GM21526 (cell line): ENCODE results near the gene KIF3A.

ENCODE experiments used
- ATAC-seq: cut with Tn5 transposase; IDR thresholded peaks from one replicate; pipeline ENCODE4 v1.9.1; 2021; ENCODE audit warnings: moderate library complexity; ENCODE audit not compliant: unreplicated experiment, low FRiP score

The KIF3A gene

DNA sequence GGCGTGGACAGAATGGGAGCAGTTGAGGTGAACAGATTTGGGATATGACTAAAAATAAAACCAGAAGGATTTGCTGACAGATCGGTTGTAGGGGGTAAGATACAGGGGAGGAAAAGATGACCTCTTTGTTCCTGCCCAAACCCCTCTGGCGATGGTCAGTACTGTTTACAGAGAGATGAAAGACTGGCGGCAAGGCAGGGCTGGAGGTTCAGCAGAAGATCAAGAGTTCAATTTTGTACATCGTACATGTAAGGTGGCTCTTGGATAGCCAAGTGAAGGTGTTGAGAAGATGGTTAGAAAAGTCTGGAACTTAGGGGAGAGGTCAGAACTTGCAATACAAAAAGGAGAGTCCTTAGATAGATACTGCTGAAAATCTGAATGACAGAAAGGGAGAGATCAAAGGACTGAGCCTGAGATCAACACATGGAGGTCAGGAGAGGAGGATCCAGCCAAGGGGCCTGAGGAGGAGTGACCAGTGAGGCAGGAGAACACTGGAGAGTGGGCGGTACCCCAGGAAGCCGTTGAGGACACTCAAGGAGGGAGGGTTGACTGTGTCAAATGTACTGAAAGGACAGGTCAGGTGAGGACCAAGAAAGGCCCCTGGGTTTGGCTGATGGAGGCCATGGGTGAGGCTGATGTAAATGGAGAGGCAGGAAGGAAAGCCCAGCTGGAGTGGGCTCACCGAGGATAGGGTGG is 56.4 kb downstream of the KIF3A start:
- no peak for ATAC-seq

DNA sequence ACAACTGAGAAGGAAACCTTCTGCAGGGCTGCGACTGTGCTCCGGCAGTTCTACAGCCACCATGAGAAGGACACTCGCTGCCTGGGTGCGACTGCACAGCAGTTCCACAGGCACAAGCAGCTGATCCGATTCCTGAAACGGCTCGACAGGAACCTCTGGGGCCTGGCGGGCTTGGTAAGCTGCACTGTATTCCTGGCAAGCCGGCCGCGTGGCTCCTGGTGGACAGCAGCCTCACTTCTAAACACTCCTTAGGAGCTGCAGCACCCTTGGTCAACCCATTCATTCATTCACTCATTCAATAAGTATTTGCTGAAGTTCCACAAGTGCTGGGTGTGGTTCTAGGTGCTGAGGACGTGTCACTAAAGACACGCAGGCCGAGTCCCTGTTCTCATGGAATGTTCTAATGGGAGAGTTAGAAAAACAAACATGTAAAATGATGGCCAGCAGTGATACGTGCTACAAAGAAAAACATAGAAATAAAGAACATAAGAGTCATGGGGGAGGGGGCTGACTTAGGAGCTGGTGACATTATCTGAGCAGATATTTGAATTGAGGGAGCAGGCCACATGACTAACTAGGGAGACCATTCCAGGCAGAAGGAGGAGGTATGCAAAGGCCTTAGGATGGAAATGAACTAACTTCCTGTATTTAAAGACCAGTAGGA is 57.5 kb downstream of the KIF3A start:
- ATAC-seq = no peak

DNA sequence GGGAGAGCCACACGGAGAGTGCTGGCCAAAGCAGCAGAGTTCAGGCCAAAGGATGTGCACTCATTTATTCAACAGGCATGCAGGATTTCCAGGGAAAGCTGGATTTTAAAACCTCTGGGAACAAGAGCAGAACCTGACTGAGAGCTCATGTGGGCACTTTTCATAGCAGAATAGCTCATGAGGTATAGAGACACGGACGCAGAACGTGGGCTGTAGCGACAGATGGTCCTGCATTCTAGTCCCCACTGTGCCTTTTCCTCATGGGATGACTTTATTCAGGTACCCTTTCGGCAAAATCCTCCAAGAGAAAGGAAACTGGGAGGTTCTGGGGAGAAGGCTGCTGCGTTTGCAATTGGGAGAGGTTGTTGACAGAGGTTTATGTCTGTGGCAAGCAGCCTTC is 58.2 kb downstream of the KIF3A start:
- ATAC-seq = no peak

DNA sequence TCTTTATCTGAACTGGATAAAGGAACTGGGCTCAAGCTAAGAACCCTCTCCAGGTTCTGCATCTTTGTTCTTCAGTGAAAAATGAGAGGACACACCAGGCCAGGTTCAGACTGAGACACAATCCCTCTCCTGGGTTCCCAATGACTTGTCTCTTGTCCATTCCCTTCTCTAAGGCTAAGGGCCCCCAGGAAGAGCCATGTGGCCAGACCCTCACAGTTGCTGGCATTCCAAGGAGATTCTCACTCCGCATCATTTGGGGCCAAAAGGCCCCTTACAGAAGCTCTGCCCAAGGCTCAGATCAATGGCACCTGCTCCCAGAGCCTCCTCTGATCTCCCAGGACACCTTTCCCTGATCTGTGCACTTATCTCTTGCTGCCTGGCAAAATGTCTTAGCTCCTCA is 58.6 kb downstream of the KIF3A start:
- no peak for ATAC-seq

DNA sequence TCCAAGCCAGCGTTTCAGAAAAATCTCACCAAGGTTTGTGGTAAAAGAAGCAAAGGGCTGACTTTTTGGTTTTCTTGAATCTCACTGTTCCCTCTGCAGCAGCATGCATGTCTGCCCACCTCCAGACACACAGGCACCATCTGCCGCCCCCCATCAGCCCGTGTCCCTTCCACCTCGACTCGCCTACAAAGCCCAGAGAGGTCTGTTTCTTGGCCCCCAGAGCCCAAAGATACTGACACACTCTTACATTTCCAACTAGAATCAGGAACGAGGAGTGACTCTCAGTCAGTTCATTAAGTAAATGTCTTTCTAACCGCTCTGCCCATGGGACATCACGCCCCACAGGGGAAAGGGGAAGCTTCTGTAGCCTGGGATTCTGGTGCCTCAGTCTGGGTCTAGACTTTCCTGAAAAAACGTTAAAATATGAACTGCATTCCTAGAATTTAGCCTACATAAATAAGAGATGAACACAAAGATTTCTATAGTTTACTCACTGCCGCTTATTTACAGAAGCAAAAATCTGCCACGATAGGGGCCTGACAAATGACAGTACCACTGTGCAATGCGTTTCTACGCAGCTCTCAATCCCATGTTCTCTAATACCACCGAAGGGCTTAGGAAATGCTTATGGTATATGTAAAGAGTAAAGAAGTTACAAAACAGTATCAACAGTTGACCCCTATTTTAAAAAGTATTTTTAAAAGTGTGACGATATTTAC is 59.5 kb downstream of the KIF3A start:
- no peak for ATAC-seq

DNA sequence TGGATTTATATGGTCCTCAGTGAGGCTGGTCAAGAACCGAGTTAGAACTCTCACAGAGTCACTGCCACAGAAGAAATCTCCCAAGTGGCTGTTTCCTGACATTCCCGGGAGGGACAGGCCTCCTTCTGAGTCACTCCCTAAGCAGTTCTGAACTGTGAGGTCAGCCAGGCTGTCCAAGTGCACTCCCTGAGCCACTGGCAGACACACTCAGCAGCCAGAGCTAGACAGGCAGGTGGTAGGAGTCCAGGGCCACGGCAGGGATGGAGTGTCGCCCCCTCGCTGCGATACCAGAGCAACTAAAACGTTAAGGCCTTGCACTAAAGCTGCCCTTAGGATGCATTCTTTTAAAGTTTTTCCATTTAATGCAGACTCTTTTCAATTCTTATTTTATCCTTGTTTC is 60.2 kb downstream of the KIF3A start:
- ATAC-seq = no peak

DNA sequence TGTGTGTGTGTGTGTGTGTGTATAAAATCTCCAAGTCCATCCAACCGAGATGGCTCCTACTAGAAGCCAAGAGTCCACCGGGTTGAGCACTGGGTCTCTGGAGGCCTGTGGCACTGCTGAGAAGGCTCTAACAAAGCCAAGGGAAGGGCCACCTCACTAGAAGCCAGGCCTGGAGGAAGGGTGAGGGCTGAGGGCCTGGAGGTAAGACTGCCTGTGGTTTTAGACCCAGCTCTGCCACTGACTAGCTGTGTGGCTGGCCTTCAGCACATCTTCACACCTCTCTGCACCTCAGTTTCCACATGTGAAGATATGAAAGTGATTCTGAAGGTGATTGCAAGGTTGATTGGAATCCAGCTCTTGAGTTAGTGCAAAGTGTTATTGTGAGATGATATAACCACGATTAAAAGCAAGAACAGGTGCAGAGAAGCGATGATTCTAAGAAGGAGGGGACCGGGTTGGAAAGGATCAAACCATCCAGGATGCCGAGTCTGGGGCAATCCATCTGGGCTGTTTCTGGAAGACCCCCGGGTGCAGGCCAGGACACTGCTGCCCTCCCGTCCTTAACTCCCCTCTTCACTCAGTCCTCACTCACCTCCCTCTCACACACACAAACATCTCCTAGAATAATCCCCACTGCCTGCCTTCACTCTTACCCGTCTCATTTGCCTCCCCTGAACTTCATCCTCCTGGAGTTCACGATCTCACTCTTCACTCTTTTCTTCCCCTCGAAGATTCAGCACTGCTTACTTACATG is 61.2 kb downstream of the KIF3A start:
- no peak for ATAC-seq

DNA sequence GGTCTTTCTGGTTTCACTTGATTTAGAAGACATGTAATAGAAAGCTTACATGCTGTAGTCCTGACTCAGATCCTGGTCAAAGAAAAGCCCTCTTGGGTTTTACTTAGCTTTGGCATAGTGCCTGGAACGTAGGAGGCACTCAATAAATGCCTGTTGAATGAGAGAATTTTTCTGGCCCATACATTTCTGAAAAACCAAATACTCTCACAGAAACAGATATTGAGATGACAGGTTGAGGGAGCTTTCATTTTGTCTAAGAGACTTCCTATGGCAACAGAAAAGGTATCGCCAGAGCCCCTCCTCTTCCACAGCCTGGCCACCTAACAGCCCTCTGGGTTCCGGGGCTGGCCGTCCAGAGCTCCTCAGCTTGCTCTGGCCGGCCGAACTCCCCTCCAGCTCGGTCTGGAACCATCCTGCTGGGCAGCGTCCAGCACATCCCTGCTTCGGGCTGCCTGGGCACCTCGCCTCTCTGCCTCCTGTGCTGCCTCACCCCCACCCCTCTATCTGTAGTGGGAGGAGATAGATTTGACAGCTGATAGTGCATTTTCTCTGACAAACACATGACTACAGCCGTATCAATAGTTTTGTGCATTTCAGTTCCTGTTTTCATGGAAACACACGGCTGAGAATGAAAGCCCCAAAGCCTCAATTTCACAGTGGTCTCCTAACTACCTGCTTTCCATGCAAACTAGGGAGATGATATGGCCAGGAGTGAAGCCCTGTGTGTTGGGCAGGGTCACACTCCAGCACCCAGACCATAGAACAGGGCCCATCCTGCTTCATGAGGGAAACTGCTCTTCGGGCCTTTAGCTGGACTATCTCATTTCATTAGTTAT is 62.5 kb downstream of the KIF3A start:
- peak; percentile 85 for ATAC-seq

DNA sequence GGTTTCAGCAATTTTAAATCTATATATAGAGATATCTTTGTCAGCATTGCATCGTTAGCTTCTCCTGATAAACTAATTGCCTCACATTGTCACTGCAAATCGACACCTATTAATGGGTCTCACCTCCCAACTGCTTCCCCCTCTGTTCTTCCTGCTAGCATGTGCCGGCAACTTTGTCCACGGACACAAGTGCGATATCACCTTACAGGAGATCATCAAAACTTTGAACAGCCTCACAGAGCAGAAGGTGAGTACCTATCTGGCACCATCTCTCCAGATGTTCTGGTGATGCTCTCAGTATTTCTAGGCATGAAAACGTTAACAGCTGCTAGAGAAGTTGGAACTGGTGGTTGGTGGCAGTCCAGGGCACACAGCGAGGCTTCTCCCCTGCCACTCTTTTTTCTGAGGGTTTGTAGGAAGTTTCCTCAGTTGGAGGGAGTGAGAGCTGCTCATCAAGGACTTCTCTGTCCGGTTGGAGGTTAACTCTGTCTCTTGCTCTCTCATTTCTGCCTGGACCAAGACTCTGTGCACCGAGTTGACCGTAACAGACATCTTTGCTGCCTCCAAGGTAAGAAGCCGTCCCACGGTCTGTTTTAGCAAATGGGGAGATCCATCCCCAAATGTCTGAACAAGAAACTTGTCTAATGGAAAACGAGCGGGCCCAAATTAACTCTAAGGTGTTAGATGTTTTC is 63.3 kb downstream of the KIF3A start, which contains the start of gene IL4:
TSS of gene IL4 (plus strand) at position 51 of the 692 bp plus-strand sequence. CDS start at position 113, 62 bp downstream.
- no peak for ATAC-seq

DNA sequence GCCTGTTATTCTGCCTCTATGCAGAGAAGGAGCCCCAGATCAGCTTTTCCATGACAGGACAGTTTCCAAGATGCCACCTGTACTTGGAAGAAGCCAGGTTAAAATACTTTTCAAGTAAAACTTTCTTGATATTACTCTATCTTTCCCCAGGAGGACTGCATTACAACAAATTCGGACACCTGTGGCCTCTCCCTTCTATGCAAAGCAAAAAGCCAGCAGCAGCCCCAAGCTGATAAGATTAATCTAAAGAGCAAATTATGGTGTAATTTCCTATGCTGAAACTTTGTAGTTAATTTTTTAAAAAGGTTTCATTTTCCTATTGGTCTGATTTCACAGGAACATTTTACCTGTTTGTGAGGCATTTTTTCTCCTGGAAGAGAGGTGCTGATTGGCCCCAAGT is 63.9 kb downstream of the KIF3A start:
- ATAC-seq = no peak

DNA sequence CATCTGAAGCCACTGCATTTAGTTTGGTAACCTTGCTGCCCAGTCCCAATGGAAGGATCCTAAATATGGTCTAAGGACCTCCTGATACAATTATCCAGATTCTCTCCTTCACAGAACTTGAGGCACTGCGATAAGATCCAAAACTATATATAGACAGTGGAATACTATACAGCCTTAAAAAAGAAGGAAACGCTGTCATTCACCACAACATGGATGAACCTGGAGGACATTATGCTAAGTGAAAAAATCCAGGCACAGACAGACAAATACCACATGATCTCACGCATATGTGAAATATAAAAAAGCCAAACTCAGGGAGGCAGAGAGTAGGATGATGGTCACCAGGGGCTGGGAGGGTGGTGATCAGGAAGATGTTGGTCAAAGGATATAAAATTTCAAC is 66.3 kb downstream of the KIF3A start:
- ATAC-seq = no peak

DNA sequence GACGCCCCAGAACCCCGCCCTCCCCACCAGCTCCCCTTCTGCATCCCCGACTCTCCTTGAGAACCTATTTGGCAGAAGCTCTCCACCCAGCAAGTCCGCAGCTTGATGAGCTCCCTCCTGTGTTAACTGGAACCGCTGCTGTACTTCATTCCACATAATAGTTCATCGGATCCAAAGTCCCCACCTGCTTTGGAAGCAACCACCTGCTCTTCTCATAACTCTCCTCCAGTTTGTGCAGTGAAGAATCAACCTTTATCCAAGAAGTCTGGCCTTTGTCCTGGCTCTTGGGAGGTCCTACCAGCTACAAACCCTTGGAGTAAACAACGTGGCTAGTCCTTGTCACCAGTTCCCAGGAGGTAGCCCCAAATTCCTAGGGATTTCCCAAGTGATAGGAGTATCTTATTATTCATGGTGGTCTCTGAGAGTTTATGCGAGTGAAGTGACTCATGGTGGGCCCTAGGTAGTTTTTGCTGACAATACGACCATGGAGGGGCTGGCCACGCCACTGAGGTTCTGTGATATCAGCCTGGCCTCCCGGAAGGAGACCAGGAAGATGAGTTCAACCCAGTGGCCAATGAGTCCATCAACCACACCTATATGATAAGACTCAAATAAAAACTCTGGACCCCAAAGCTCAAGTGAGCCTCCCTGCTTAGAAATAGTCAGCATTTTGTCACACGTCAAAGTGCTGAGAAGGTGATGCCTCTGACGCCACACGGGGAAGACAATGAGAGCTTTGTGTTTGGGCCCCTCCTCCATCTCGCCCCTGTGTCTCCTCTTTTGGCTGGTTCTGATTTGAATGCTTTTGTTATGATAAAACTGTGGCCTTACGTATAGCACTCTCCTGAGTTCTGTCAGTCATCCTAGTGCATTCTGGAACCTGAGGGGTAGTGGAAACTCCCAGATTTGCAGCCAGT is 67.1 kb downstream of the KIF3A start:
- ATAC-seq = no peak

DNA sequence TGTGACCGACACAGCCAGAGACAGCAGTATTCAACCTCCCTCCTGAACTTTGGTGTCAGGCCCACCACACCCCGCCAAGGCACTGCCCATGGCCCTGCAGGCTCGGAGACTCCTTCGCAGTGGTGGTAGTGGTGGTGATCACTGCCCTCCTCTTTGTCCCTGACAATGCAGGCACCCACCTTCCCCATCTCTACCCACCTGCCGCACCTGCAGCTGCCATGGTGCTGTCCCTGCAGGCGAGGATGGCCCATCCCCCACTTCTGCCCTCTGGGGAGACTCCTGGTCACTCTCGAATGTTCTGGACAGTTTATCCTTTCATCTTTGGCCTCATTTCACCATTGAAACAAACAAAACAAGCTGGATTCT is 67.9 kb downstream of the KIF3A start:
- ATAC-seq = no peak

DNA sequence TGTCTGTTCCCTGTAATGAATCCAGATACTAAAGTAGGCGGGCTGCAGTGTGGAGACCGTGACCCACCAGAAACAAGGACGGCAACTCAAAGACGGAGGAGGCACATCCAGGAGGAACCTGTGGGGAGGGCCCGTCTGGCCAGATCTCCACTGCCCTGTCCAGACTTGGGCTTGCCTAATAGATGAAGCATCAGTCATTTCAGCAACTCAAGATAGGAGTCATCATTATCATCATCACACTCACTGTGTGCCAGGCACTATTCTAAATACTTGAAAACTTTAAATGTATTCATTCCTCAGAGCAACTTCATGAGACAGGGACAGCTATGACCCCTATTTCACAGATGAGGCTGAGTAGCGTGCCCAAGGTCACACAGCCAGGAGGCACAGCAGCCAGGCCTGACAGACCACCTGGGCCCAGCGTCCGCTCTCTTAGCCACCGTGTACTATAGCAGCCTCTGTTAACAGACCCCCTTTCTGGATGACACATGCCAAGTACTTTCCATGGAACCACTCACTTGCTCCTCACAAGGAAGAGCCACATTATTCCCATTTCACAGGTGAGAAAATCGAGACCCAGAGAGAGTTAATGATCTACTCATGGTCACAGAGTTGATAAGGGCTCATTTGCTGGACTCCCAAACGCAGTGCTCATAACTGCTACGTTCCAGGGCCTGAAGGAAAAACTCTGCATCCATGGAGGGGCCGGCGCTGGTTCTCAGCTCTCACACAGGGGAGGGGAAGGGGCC is 68.5 kb downstream of the KIF3A start:
- no peak for ATAC-seq

DNA sequence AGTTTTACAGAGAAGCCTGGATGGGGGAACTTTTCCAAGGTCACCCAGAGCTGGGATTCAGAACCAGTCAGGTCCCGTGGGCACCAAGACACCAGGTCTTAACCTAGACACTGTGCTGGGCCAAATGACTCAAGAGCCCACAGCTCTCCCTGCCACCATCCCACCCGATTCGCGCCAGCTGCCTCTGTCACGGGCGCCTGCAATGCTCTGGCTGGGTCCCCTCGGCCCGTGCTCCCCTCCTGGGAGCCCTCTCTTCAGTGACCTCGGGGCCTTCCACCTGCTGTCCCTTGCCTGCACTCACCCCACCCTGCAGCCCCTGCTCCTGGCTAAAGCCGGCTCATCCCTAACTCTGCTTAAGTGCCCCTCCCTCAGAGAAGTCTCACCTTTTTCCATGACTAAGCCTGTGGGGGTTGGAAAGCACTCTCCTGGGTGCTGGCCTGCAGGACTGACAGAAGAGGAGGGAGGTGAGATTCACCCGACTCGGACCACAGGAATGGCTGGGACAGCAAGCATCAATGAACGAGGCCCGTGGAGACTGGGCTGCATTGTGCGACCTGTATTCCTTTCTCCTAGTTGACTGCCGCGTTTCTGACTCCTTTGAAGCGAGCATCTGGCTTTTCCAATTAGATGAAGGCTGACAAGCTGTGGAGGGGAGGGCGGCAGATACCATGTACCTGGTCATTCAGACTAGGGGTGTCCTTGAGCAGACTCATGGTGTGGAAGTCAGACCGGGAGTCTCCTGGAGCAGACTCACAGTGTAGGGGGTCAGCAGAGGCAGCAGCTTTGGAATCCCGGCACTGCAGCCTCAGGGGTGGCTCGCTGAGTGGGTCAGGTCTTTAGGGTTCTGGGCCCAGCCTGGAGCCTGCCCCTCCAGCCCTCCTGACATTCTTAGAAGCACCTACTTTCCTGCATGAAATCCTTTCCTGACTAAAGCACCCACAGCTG is 69.3 kb downstream of the KIF3A start:
- no peak for ATAC-seq

DNA sequence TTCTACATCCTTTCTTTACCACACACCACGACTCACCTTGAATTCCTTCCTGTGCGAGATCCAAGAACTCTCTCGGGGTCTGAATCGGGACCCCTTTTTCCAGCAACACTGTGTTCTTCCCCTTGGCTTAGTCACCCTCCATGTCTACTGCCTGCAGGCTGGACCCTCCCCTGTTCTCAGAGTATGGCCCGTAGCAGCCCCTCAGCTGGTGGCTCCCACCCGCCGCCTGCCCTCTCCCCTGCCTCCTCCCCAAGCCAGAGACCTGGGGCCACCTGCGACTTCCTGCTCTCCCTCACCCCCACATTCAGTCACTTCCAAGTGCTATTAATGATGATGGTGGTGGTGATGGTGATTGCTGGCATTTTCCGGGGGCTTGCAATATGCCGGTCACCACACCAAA is 70.0 kb downstream of the KIF3A start:
- ATAC-seq = no peak
